HCT116 (cell line): ENCODE measurements around the gene MXRA7. TPM values are rescaled to one million over a fixed set of nuclear protein-coding genes. Genes with fewer than 3 reads are reported as not detected.

Source experiments
- ATAC-seq: fragments of 200-7000 bp; cut with Tn5 transposase; 2 replicates; pipeline ENCODE4 v1.9.1; 2020; ENCODE audit warnings: mild to moderate bottlenecking, moderate library complexity
- BruUV-seq: library from RNA; stranded (reverse); fragments of 400-500 nt; replicated peaks from 2 replicates; lab custom pipeline; 2021; lab: Mats Ljungman, UMichigan
- CTCF ChIA-PET: fragments of 300-600 bp; sonication (Branson Sonifier 250); formaldehyde crosslinking; loops from one replicate; lab custom pipeline; 2021; ENCODE audit warnings: antibody characterized with exemption; lab: Charles Lee
- POLR2A ChIA-PET: fragments of 300-600, 350-600 bp; sonication (Branson Sonifier 250); formaldehyde crosslinking; loops from one replicate; lab custom pipeline; 2021; ENCODE audit warnings: antibody characterized with exemption; lab: Charles Lee
- RAD21 ChIA-PET, 2 experiments: fragments of 300-600 bp; sonication (Branson Sonifier 250); formaldehyde crosslinking; loops; one replicate each; lab custom pipeline; 2023; ENCODE audit warnings: low total read pairs in 2 of 2; ENCODE audit not compliant: uncharacterized antibody in 2 of 2, unreplicated experiment in 2 of 2, low non-redundant PET in 1 of 2; lab: Charles Lee
- DNase-seq: peaks from one replicate; pipeline ENCODE4 v3.0.0-alpha.2; 2010; ENCODE audit warnings: low read depth, low spot score
- H2AFZ ChIP-seq: fragments of 200-600 bp; shearing (Covaris generic), sonication (generic); 2 replicates; pipeline ENCODE4 v1.6.1; 2017; ENCODE audit warnings: low read depth, mixed run types, mixed read lengths, antibody characterized with exemption, low read length; ENCODE audit not compliant: poor library complexity, severe bottlenecking
- H3K27ac ChIP-seq: 2 replicates; pipeline ENCODE4 v1.5.1; 2012; ENCODE audit warnings: low read depth, low read length
- H3K27me3 ChIP-seq: fragments of 200-600 bp; sonication (generic); 2 replicates; pipeline ENCODE4 v1.6.1; 2016; ENCODE audit warnings: mixed run types, low read length, mixed read lengths; ENCODE audit not compliant: insufficient read depth
- H3K36me3 ChIP-seq, 2 experiments: fragments of 200-500 bp in 1 of 2; fragments of 200-600 bp in 1 of 2; sonication (Bioruptor generic) in 1 of 2; sonication (generic) in 1 of 2; 2 replicates each; pipeline versions ENCODE4 v1.5.1 to v1.6.1; 2014 to 2016; ENCODE audit warnings: low read length in 2 of 2, inconsistent platforms in 1 of 2, mixed read lengths in 1 of 2, mixed run types in 1 of 2; ENCODE audit not compliant: insufficient read depth in 2 of 2, control insufficient read depth in 1 of 2
- H3K4me1 ChIP-seq, 2 experiments: fragments of 200-600 bp in 1 of 2; sonication (generic) in 1 of 2; 2 replicates each; pipeline versions ENCODE4 v1.5.1 to v1.6.1; 2012 to 2017; ENCODE audit warnings: low read length in 2 of 2, inconsistent platforms in 1 of 2, mild to moderate bottlenecking in 1 of 2, mixed read lengths in 1 of 2, mixed run types in 1 of 2, moderate library complexity in 1 of 2; ENCODE audit not compliant: insufficient read depth in 2 of 2, control insufficient read depth in 1 of 2
- H3K4me2 ChIP-seq: fragments of 200-600 bp; sonication (generic); 2 replicates; pipeline ENCODE4 v1.6.1; 2017; ENCODE audit warnings: mixed run types, low read length, mixed read lengths
- H3K4me3 ChIP-seq, 2 experiments: fragments of 200-600 bp in 1 of 2; sonication (generic) in 1 of 2; replicated peaks in 1 of 2; 2 replicates each; pipeline ENCODE4 v1.5.1; 2011 to 2016; ENCODE audit warnings: low read length in 2 of 2, control low read depth in 1 of 2, low read depth in 1 of 2, mild to moderate bottlenecking in 1 of 2, mixed read lengths in 1 of 2, mixed run types in 1 of 2
- H3K79me2 ChIP-seq: fragments of 200-600 bp; sonication (generic); 2 replicates; pipeline ENCODE4 v1.6.1; 2017; ENCODE audit warnings: mild to moderate bottlenecking, mixed run types, low read length, moderate library complexity, mixed read lengths; ENCODE audit not compliant: insufficient read depth
- H3K9ac ChIP-seq: fragments of 200-600 bp; sonication (generic); 2 replicates; pipeline ENCODE4 v1.6.1; 2016; ENCODE audit warnings: low read length, mixed read lengths
- H3K9me2 ChIP-seq: fragments of 200-600 bp; sonication (generic), shearing (Covaris generic); 2 replicates; pipeline ENCODE4 v1.6.1; 2017; ENCODE audit warnings: mixed run types, mild to moderate bottlenecking, moderate library complexity; ENCODE audit not compliant: insufficient read depth
- H3K9me3 ChIP-seq, 2 experiments: fragments of 200-500 bp in 1 of 2; fragments of 200-600 bp in 1 of 2; sonication (Bioruptor generic) in 1 of 2; sonication (generic) in 1 of 2; 2 replicates each; pipeline ENCODE4 v1.6.1; 2014 to 2017; ENCODE audit warnings: low read length in 2 of 2, mixed read lengths in 2 of 2, inconsistent platforms in 1 of 2, low read depth in 1 of 2, mild to moderate bottlenecking in 1 of 2, mixed run types in 1 of 2, moderate library complexity in 1 of 2; ENCODE audit not compliant: control insufficient read depth in 1 of 2, insufficient read depth in 1 of 2
- H4K20me1 ChIP-seq: fragments of 200-600 bp; sonication (generic), shearing (Covaris generic); 2 replicates; pipeline ENCODE4 v1.6.1; 2017; ENCODE audit warnings: mixed run types, mild to moderate bottlenecking, moderate library complexity; ENCODE audit not compliant: insufficient read depth
- ATF3 ChIP-seq: IDR thresholded peaks from 2 replicates; pipeline ENCODE4 v1.6.1; 2012
- EZH2 ChIP-seq: fragments of 200-600 bp; sonication (generic); IDR thresholded peaks from 2 replicates; pipeline ENCODE4 v1.6.1; 2017; ENCODE audit warnings: antibody characterized with exemption, mixed run types
- POLR2AphosphoS5 ChIP-seq: IDR thresholded peaks from 2 replicates; pipeline ENCODE4 v1.6.1; 2011; ENCODE audit warnings: mild to moderate bottlenecking, low read depth, low read length, moderate library complexity
- REST ChIP-seq: IDR thresholded peaks from 2 replicates; pipeline ENCODE4 v1.6.1; 2012; ENCODE audit warnings: low read depth
- SP1 ChIP-seq: IDR thresholded peaks from 2 replicates; pipeline ENCODE4 v1.6.1; 2012; ENCODE audit warnings: low read depth
- intact Hi-C: fragments of 100-400 bp; cut with micrococcal nuclease; formaldehyde crosslinking; loops from 2 replicates; pipeline ENCODE4 v1.10.0; 2022
- total RNA-seq: library from RNA; stranded (reverse); gene quantifications from one replicate; pipeline ENCODE4 v1.2.1, GENCODE V29; 2021; ENCODE audit not compliant: unreplicated experiment

The MXRA7 gene
- total RNA-seq, 1 experiment from 2014 or later = 57.1 TPM

- no peak for TF ChIP-seq ATF3
- TF ChIP-seq REST = no peak
- no peak for TF ChIP-seq SP1
Measured at GRCh38 chr17:76674600-76674999, 36.2 kb downstream of the MXRA7 start (continued).

GRCh38 chr17:76673729-76674128 lies 37.0 kb downstream of the MXRA7 start:
- DNase-seq = no peak
- TF ChIP-seq EZH2 = no peak
- peak; percentile 30 for TF ChIP-seq POLR2AphosphoS5
- ChIA-PET RAD21 (no interaction called here), POLR2A (no interaction called here), CTCF (no interaction called here)
- Histone ChIP-seq H3K4me1 (peaks cover 21% of the 10 kb centered on the region in 2 experiments), H3K9me3 (no peaks in the 10 kb centered on the region), H3K36me3 (no peaks in the 10 kb centered on the region; a peak in 1 of 4 replicates), H2AFZ (no peak overlapping the region), H3K9ac (no peak overlapping the region), H3K27ac (no peak overlapping the region), H3K4me2 (no peak overlapping the region), H3K79me2 (no peaks in the 10 kb centered on the region), H3K9me2 (no peaks in the 10 kb centered on the region), H3K27me3 (no peaks in the 10 kb centered on the region), H4K20me1 (no peaks in the 10 kb centered on the region), H3K4me3 (no peak overlapping the region)
- intact Hi-C loops = no loop called here
- no peak for ATAC-seq
- no TSS peak for BruUV-seq
